ENCODE data around the gene MERTK.
A peak's percentile ranks its signal among the peaks of the same experiment; 100 is the strongest.
"Not testable (repeated sequence)": the region's sequence is repeated elsewhere in the genome, so short reads cannot be mapped to it uniquely, and the experiment has no call there.

Gene MERTK

DNA sequence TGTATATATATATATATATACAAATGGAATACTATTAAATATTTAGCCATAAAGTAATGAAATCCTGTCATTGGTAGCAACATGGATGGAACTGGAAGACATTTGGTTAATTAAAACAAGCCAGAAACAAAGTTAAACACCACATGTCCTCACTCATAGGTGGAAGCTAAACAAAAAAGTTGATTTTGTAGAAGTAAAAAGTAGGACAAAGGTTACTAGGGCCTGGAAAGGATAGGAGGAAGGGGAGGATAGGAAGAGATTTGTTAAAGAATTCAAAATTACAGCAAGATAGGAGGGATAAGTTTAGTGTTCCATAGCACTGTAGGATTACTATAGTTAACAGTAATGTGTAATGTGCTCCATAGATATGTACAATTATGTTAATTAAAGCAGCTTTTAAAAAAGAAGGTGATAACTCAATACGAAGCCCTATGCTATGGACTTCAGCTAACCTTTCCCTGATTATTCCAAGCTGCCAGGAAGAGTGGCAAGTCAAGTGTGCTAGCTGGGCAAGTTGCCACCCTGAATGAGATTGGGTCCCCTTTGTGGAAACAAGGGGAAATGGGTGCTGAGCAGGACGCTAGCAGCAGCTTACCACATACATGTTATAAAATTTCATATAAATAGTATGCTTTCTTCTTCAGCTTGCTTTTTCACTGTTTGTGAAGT, 12.3 kb downstream of the MERTK start:
- DNase-seq = no peak

DNA sequence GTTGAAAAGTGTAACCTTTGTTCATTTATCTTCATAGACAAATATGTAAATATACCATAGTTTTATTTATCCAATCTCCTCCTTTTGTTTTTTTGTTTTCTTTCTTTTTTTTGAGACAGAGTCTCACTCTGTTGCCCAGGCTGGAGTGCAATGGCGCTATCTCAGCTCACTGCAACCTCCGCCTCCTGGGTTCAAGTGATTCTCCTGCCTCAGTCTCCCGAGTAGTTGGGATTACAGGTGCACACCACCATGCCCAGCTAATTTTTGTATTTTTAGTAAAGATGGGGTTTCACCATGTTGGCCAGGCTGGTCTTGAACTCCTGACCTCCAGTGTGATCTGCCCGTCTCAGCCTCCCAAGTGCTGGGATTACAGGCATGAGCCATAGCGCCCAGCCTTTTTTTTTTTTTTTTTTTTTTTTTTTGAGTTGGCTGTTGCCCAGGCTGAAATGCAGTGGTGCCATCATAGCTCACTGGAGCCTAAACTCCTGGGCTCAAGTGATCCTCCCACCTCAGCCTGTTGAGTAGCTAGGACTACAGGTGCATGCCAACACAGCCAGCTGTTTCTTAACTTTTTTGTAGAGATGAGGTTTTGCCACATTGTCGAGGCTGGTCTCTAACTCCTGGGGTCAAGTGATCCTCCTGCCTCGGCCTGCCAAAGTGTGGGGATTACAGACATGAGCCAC, 13.0 kb downstream of the MERTK start:
- DNase-seq = not testable (repeated sequence)

DNA sequence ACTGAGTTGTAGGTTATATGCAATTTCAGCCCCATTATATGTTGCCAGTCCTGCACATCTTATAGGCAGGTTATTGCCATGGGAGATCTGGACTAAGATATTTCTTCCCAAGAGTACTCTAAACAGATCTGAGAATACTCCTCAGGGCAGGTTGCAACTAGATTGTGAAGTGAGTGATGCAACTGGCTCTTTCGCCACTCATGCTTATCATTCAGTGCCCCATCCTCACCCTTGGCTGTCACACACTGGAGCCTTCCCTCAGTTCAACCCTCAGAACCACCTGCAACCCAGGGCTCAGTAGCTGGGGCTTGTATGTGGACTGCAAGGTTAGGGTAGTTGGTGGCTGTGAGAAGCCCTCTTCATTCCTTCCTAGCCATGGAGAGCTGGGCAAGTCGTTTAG, 14.1 kb downstream of the MERTK start:
- DNase-seq = no peak

DNA sequence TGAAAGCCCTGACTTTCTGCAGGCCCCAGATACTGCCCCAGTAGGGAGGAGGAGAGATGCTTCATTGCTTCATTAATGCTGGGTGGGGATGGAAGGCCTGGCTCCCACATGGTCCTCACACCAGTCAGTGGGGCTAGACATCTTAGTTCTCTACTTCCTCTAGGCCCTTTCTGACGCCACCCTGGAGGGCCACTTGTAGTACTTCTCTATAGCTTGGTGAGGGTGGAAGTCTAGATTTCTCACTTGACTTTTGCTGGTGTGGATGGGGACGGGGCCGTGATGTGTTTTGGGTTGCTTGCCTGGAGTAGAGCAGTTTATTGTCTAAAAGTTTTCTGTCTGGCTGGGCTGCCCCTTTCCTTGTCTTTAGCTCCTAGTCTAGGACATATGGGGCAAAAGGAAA, 18.7 kb downstream of the MERTK start:
- no peak for DNase-seq

DNA sequence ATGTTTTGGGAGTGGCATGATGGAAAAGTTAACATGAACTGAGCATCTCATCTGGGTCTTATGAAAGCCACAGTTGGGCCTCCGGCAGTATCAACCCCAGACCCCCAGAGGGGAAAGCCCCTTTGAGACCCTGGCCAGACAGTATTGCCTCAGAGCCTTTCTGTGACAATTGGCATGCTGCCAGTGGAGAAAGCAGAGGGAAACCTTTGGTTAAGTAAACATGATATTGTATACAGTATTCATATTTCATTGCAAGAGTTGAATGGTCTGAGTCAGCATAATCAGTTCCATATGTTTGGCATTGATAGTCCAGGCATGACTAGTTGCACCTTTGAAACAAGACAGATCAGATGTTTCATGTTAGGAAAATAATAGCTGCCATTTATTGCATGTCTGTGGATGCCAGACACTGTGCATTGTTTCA, 20.0 kb downstream of the MERTK start:
- peak; percentile 38 for DNase-seq

DNA sequence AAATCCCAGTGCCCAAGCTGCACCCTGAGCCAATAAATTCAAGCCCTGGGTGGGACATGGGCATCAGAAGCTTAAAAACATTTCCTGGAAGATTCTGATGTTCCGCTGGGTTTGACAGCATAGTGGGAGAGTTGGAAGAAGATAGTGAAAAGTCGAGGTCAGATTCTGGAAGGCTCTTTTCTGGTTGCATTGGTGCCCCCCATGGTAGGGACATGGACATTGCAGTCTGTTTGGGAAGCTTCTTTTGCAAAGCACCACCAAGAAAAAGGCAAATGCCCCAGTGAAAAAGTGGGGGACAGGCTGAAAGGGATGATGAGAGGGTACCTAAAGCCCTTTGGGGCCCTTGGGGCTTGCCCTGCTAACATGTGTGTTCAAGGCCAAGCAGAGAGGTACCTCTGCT, 21.0 kb downstream of the MERTK start:
- DNase-seq = no peak

DNA sequence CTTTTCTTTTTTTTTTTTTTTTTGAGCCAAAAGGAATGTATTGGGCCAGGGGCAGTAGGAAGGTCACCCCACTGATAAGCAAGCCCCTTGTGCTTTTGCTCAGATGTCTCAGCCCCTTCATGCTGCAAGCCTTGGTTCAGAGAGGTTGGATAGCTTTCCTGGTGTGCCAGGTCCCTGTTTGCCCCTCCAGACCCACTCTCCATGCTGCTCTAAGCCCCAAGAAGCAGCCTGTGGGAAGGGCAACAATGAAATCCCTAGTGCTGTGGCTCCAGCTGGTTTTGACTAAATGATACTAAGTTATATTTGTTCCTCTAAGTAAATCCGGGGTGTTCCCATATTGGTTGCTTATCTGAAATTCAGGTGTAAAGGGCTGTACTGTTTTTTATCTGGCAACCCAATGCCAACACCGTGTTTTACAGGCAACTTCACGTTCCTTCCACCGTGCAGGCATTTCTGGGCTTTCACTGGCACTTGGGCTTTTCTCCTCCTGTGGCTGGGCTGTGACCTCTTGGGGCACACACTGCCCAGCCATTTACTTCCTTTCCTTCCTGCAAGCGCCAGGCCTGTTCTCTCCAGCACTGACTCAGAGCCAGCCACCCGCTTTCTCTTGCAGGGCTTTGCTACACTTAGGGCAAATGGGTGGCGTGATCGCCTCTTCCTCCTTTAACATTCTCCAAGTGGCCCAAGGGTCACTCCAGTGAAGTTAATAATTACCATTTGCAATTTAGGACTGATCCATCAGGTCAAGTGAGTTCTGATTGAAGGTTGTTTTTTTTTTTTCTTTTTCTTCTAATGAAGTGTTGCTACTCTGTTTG, 21.6 kb downstream of the MERTK start:
- no peak for DNase-seq

DNA sequence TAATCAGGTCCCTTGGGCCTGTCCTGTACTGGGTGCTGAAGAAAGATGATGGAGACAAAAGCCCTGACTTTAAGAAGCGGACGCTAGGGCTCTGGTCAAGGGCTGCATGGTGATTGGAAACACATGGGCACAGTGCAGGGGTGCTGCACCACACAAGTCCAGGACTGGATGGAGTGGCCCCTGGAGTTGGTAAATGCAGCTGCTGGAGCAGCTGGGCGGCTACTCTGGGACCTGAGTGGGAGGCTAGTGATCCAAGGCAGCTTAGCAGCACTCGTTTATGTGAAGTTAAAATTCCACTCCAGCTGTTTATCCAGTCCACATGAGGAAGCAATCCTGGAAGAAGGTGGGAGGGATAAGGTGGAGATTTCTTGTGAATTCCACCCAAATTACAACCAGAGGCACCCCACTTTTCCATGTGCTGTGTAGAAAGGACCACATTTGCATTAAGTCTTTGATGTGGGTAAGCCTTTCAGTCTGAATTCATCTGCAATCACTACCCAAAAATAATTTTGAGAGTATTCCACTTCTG, 24.9 kb downstream of the MERTK start:
- DNase-seq = no peak

DNA sequence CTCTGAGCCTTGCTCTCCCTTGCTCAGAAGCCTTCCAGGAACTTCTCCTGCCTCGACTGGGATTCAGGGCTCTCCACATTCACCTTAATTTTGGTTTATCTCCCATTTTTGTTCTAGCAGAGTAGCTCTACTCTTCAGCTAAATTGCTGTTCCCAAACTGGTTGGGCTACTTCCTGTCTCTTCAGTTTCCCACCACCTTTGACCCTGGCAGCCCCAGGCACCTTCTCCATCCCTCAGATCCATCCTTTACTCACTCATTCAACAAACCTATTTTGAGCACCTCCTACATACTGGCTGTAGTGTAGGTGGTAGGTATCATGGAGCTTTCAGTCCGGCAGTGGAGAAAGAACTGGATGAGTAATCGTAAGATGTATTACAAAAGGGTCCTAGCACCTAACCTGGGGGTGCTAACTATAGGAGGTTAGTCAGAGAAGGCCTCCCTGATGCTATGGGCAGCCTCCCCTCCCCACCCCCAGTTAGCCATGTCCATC, 26.3 kb downstream of the MERTK start:
- DNase-seq = no peak

DNA sequence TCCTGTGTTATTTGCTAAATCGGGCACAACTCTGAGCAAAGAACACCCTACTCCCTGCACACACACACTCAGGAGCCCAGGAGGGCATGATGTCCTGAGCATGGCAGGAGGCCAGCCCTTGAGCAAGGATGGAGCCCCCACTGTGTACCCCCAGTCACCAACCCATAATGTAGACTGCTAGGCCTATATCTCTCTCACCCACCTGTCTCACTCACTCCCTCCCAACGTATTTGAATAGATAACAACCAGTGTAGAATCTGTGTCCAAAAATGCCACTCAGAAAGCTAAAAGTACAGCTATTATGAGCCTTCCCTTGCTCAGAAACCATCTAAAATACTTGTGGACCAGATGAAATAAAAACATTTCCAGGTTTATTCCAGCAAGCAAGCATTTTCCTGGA, 29.3 kb downstream of the MERTK start:
- DNase-seq = no peak

DNA sequence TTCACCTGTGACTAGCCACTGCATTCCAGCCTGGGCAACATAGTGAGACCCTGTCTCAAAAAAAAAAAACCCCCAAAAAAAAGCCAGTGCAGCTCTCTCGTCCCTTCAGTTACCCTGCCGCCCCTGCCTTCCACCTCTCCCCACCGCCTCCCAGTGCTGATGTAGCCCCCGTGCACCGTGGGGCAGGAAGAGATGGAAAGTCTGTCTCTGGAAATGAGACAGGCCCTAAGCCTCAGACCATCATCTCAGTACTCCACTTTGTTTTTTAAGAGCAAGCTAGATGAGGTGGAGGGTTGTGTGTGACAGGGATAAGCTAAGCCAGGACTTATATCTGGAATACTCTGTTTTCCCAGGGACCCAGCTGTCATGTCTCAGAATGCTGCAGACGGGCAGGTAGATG, 32.0 kb downstream of the MERTK start:
- DNase-seq = no peak

DNA sequence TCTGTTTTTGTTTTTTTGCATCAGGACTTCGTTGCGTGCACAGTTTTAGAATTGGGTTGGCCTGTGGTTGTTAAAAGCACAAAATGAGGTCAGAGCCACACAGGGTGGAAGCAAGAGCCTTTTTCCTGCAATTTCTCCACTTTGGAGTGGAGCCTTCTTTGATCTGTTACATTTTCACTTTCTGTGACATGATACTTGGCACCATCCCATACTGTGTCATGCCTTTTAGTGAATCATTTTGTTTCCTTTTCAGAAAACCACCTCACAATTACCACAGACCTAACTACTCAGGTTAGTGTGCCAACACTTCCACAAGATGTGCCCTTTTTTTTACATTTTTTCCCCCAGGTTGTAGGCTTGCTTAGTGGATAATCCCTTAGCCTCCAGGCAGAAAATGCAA, 32.5 kb downstream of the MERTK start:
- no peak for DNase-seq

DNA sequence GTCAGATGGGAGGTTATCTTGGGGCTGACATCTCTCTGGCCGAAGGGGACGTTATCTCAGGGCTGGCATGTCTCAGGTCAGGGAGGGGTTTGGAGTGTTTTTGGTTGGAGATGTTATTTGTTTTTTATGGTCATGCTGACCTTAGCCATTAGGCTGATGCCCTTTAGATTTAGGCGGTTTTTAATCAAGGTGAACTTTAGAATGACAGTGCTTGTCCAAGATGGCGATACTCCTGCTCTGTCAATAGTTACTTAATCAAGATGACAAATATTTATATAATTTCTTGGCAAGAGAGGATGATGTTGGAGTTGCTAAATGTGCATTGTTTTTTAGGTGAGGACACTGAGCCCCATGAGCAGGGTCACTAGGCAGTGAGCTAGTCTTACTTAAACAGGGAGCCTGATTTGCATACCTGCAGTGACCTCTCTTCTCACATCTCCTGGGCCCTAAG, 34.5 kb downstream of the MERTK start:
- DNase-seq = no peak

DNA sequence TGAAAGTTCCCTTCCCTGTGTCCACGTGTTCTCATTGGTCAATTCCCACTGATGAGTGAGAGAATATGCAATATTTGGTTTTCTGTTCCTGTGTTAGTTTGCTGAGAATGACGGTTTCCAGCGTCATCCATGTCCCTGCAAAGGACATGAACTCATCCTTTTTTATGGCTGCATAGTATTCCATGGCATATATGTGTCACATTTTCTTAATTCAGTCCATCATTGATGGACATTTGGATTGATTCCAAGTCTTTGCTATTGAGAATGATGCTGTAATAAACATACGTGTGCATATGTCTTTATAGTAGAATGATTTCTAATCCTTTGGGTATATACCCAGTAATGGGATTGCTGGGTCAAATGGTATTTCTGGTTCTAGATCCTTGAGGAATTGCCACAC, 35.5 kb downstream of the MERTK start:
- DNase-seq = not testable (repeated sequence)

DNA sequence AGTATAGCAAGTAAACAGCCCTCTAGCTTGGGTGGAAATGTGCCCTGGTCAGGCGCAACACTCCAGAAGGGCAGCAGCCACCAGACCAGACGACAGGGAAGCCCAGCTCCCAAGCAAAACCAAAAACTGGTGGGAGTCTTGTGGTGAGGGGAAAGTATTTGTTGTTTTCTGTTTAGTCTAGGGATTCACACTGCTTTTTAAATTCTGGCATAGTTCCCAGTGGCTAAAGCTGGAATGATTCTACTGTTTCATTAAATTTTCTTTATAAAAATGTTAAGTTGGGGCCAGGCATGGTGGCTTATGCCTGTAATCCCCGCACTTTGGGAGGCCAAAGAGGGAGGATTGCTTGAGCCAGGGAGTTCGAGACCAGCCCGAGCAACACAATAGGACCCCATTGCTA, 38.5 kb downstream of the MERTK start:
- no peak for DNase-seq

DNA sequence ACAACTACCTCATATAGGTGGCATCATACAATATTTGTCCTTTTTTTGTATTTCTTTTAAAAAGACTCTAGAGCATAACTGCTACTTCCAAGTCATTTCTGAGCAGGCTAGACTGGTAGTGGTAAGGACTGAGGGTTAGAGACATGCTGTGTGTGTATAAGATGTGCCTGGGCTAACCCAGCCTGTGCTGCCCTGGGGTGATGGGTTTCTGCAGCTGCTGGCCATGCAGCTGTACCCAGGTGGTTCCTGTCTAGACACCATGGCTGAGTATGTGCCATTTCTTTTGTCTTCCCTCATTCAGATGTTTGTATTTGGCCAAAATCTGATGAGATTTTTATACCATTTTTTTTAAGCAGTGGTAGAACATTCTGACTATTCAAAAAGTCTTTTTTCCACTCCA, 40.0 kb downstream of the MERTK start:
- no peak for DNase-seq

DNA sequence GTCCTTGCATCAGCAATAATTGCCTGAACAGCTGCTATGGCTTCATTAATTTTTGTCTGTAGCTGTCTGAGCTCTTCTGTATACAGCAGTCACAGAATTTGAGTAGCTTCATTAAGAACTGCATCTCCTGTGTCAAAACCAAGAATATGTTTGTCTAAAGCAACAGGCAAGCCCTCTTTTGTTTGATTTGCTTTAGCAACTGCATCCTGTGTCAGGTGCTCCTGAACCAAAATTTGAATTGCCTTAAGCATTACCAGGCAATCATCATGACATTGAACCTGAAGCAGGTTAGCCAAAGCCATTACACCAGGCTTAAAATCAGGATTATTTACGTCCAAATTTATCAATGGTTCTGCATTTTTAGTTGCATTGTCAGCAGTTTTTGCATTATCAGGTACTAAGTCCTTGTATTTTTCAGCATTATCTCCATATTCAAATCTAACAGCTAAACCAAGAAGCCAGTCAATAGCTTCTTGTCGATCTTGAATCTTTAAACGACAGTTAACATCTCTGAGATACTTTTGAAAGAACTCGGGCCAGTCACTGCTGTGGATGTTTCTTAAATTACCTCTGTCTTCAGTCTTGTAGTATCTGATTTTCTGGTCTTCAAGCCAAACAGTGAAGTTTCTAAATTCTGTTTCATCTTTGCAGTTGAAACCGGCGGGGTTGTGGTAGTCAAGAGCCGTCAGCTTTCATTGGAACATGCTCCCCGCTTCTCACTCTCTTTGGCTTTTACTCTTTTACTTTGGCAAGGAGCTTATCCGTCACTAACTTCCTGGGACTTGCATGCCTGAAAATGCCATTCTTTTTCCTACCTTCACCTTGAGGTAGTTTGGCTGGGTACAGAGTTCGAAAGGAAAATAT, 42.2 kb downstream of the MERTK start:
- peak; percentile 11 for DNase-seq

DNA sequence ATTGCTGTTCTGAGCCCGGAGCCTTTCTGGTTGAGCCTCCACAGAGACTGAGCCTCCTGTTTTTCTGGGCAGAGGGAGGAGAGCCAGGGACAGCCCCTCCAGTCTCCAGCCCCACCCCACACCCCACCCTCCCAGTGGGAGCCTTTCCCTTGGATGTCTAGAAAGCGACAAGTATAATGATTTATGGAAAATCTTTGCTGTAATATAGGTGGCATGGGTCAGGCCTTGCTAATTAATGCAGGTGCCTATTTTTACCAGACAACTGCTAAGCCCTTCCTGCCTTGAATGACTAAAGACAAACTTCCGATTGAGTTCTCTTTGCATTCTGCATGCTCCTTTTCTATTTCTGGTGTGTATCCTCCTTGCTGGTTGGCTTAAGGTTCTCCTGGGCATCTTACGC, 43.1 kb downstream of the MERTK start:
- DNase-seq = no peak

DNA sequence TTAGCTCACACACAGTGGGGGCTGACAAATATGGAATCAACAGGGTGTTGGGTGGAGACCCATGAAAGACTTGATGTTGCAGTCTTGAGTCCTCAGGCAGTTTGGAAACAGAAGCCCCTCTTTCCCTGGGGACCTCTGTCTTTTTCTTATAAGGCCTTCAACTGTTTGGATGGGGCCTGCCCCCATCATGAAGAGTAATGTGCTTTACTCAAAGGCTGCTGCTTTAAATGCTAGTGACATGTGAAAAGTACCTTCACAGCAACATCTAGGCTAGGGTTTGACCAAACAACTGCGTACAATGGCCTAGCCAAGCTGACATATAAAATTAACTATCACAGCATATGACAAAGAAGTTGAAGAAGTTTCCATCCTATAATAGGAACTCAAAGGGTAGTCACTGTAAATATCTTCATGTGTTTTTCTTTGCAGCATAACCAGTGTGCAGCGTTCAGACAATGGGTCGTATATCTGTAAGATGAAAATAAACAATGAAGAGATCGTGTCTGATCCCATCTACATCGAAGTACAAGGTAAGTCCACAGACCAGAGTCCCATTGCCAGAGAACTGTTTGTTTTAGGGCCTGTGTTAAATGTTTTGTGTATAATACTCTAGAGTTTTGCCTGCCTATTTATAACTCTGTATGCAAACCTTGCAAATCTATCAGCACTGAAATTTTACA, 46.3 kb downstream of the MERTK start:
- DNase-seq = peak; percentile 22

DNA sequence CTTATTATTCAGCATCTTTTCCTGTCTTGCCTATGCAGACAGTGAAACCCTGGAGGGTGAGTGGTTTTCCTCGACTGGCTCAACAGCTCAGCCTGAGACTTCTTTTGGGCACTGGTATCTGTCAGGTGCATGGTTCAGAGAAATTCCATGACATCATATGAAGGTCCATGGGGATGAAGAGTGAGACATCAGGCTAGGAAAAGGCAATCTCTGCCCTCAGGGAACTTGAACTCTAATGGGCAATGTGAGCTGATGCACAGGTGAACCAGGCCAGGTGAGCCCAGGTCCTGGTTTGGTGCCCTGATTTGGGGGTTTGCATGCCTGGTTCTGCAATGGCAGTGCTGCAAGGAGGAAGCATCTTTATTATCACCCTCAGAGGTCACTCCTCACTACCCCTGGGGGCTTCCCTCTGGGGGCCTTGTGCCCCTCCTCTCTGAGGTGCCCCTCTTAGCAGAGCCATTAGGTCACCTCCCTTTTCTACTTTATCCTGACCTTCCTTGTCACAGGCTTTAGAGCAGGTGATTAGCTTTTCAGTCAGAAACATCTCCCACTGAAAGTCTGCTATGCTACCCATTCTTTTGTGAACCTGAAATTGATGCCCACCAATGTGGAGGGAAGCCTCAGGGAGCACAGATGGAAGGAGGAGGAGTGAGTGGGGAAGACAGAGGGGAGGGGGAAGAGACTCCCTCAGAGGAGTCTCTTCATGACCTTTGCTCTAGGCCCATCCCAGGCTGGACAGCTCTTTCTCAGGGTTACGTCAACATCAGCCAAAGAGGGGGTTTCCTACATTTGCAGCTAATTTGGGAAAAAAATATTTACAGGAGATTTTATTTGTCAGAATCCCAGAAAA, 47.3 kb downstream of the MERTK start:
- no peak for DNase-seq
